K562 (cell line): Measurements from ENCODE around the gene SLC25A44. TPM values are rescaled to one million over a fixed set of nuclear protein-coding genes. Genes with fewer than 3 reads are reported as not detected.

ENCODE experiments used
- ATF3 ChIP-seq, 2 experiments: fragments of 450-650 bp in 1 of 2; sonication (generic) in 1 of 2; formaldehyde crosslinking in 1 of 2; IDR thresholded peaks in 1 of 2; conservative IDR thresholded peaks in 1 of 2; 2 replicates each; pipeline versions ENCODE4 v1.6.1 to v1.8.1; 2016 to 2023; ENCODE audit warnings: mild to moderate bottlenecking in 2 of 2, moderate library complexity in 2 of 2, inconsistent platforms in 1 of 2, missing genetic modification reagents in 1 of 2
- CBX1 ChIP-seq: sonication (generic); IDR thresholded peaks from 2 replicates; pipeline ENCODE4 v1.6.1; 2016; ENCODE audit warnings: antibody characterized with exemption, low read depth, mild to moderate bottlenecking
- E4F1 ChIP-seq: fragments of 250-450 bp; sonication (Bioruptor Pico); IDR thresholded peaks from 2 replicates; pipeline ENCODE4 v1.5.0; 2021; ENCODE audit warnings: mild to moderate bottlenecking, borderline replicate concordance
- ID3 ChIP-seq, 2 experiments: fragments of 250-450 bp in 1 of 2; fragments of 450-650 bp in 1 of 2; sonication (Bioruptor Pico) in 1 of 2; IDR thresholded peaks; 2 replicates each; pipeline versions ENCODE4 v1.6.1 to v1.8.0; 2016 to 2021; ENCODE audit warnings: mild to moderate bottlenecking in 2 of 2, moderate library complexity in 2 of 2, missing compliant biosample characterization in 1 of 2, missing genetic modification characterization in 1 of 2
- JUND ChIP-seq, 2 experiments: IDR thresholded peaks; 2 replicates in 1 of 2; 3 replicates in 1 of 2; pipeline ENCODE4 v1.6.1; 2011; ENCODE audit warnings: borderline replicate concordance in 2 of 2, low read depth in 2 of 2, low read length in 2 of 2, improper control_type of control experiment in 1 of 2, missing biosample characterization in 1 of 2, missing genetic modification characterization in 1 of 2, missing genetic modification reagents in 1 of 2
- SREBF1 ChIP-seq: fragments of 150-350 bp; IDR thresholded peaks from 2 replicates; pipeline ENCODE4 v1.6.1; 2014; ENCODE audit warnings: antibody characterized with exemption, low read depth, low read length, borderline replicate concordance
- TEAD2 ChIP-seq: fragments of 450-650 bp; IDR thresholded peaks from 2 replicates; pipeline ENCODE4 v1.6.1; 2016; ENCODE audit warnings: missing genetic modification characterization, control low read depth, missing compliant biosample characterization
- polyA plus RNA-seq, 8 experiments: library from polyadenylated mRNA; depleted of rRNA in 4 of 8; stranded (reverse) in 5 of 8; unstranded in 3 of 8; fragments of >200 nt; fragmentation: Nextera tagmentation in 2 of 8; fragmentation: Illumina TruSeq in 1 of 8; extraction: Ambion mirVana in 2 of 8; extraction: Trizol in 1 of 8; gene quantifications; 2 replicates each; pipeline versions ENCODE4 v1.2.1 to v1.2.3, GENCODE V29; 2011 to 2014; ENCODE audit warnings: inconsistent platforms in 1 of 8, missing spikeins in 1 of 8
- total RNA-seq, 7 experiments: library from RNA; depleted of rRNA in 6 of 7; stranded (reverse); fragments of >200 nt in 6 of 7; fragmentation: Illumina TruSeq in 2 of 7; extraction: Trizol in 2 of 7; gene quantifications; 2 replicates each; pipeline versions ENCODE4 v1.2.1 to v1.2.3, GENCODE V29; 2011 to 2021; ENCODE audit warnings: low replicate concordance in 1 of 7

Gene SLC25A44
- total and polyA plus RNA-seq, 9 of the 15 experiments (the other 6 are each of a cell fraction or from before 2014, with no cell fraction given): 4.4 to 22.8 (median 12.5) TPM

- no peak for TF ChIP-seq ATF3 (IDR thresholded peaks at IDR 0.05)
- TF ChIP-seq ATF3 (CRISPR knock-in tag; conservative IDR thresholded peaks at IDR 0.05): no peak
- TF ChIP-seq ID3 (CRISPR knock-in tag; IDR thresholded peaks at IDR 0.05): no peak
- no peak for TF ChIP-seq ID3 (tag; IDR thresholded peaks at IDR 0.05)
- no peak for TF ChIP-seq CBX1
- TF ChIP-seq JUND (IDR thresholded peaks at IDR 0.05; ENCODE audit: borderline replicate concordance, low read depth, low read length): no peak
- TF ChIP-seq JUND (tag; IDR thresholded peaks at IDR 0.05; ENCODE audit: borderline replicate concordance, low read depth, low read length): no peak
- no peak for TF ChIP-seq E4F1
- TF ChIP-seq SREBF1: no peak
- TF ChIP-seq TEAD2 (tag): no peak
- TF ChIP-seq, all 486 proteins: peak for 0
These were observed 44.3 kb downstream of the SLC25A44 start (continued) for GRCh38 chr1:156238248-156238647.
